ENCODE measurements around the gene ARHGEF2. TPM values are rescaled to one million over a fixed set of nuclear protein-coding genes. Genes with fewer than 3 reads are reported as not detected.
A peak's percentile ranks its signal among the peaks of the same experiment; 100 is the strongest.

Gene ARHGEF2
- total and polyA plus RNA-seq, 2 of the 13 experiments (the other 11 are each of a cell fraction or from before 2014, with no cell fraction given), result 16.1 to 32.1 TPM

DNA sequence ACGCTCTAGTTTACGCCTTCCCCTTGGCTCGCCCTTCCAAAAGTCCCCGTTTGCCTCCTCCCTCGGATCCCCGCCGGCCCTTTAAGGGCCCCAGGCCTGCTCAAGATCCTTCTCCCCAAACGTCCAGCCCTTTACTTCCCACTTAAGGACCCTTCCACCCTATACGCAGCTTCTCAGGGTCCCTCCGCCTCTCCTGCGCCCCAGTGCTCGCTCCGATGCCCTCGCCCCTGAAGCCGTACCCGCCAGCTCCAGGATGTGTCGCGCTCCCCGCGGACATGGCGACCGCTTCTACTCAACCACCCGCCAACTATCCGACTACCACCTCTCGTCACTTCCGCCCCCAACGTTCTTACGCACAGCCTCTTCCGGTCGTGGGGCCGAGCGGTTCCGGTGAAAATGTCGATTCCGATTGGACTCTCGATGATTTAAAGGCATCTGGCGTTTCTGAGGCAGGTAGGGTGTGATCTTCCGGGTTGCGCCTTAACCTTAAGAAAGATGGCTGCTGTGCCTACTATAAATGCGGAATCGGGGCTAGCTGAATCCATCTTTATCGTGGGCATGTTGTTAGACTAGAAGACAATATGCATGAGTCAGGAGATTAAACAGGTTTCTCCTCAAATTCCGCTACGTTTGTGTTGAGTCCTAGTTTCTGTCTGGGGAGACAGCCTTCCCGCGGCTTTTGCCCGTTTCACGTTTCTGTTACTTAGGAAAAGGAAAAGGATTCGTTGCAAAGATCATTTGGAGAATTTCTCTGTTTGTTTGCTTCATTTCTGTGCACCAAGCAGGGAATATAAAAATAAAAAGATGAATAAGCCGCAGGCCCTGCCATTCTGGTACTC lies 44.0 kb downstream of the ARHGEF2 start, which contains the start of gene KHDC4 (continued):
- TF ChIP-seq, protein P1, sequence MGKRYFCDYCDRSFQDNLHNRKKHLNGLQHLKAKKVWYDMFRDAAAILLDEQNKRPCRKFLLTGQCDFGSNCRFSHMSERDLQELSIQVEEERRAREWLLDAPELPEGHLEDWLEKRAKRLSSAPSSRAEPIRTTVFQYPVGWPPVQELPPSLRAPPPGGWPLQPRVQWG (CRISPR knock-in tag; IDR thresholded peaks at IDR 0.05; ENCODE audit: borderline replicate concordance, low read depth), result no peak
- TF ChIP-seq, protein P2, sequence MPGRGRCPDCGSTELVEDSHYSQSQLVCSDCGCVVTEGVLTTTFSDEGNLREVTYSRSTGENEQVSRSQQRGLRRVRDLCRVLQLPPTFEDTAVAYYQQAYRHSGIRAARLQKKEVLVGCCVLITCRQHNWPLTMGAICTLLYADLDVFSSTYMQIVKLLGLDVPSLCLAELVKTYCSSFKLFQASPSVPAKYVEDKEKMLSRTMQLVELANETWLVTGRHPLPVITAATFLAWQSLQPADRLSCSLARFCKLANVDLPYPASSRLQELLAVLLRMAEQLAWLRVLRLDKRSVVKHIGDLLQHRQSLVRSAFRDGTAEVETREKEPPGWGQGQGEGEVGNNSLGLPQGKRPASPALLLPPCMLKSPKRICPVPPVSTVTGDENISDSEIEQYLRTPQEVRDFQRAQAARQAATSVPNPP (CRISPR knock-in tag; IDR thresholded peaks at IDR 0.05), result 0 out of 2 replicates have a peak, but pooled peaks have one; percentile 51
- peak; percentile 73 for TF ChIP-seq ZNF768 (CRISPR knock-in tag; IDR thresholded peaks at IDR 0.05)
- TF ChIP-seq KDM3A (CRISPR knock-in tag; IDR thresholded peaks at IDR 0.05; ENCODE audit: low read depth), result peak; percentile 81
- TF ChIP-seq ATAD3A (CRISPR knock-in tag; IDR thresholded peaks at IDR 0.05), result no peak
- TF ChIP-seq TAF1 (CRISPR knock-in tag; IDR thresholded peaks at IDR 0.05), result peak; percentile 93
- no peak for TF ChIP-seq CHD2 (IDR thresholded peaks at IDR 0.05; ENCODE audit: low read depth, low read length)
- no peak for TF ChIP-seq NFE2L1 (CRISPR knock-in tag; IDR thresholded peaks at IDR 0.05; ENCODE audit: borderline replicate concordance)
- TF ChIP-seq ZNF350 (CRISPR knock-in tag; IDR thresholded peaks at IDR 0.05; ENCODE audit: borderline replicate concordance, low read depth), result peak; percentile 52; the same call in 1 of the 2 replicates
- no peak for TF ChIP-seq CAMTA2 (CRISPR knock-in tag; IDR thresholded peaks at IDR 0.05; ENCODE audit: borderline replicate concordance)
- TF ChIP-seq, protein P3, sequence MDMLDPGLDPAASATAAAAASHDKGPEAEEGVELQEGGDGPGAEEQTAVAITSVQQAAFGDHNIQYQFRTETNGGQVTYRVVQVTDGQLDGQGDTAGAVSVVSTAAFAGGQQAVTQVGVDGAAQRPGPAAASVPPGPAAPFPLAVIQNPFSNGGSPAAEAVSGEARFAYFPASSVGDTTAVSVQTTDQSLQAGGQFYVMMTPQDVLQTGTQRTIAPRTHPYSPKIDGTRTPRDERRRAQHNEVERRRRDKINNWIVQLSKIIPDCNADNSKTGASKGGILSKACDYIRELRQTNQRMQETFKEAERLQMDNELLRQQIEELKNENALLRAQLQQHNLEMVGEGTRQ (IDR thresholded peaks at IDR 0.05; ENCODE audit: low read depth, low read length), result no peak
- TF ChIP-seq, protein P3 (CRISPR knock-in tag; IDR thresholded peaks at IDR 0.05; ENCODE audit: borderline replicate concordance), result no peak
- no peak for TF ChIP-seq MZF1 (CRISPR knock-in tag; IDR thresholded peaks at IDR 0.05; ENCODE audit: borderline replicate concordance)
- TF ChIP-seq THYN1 (CRISPR knock-in tag; IDR thresholded peaks at IDR 0.05; ENCODE audit: borderline replicate concordance, low read depth), result no peak
- TF ChIP-seq, protein P4, sequence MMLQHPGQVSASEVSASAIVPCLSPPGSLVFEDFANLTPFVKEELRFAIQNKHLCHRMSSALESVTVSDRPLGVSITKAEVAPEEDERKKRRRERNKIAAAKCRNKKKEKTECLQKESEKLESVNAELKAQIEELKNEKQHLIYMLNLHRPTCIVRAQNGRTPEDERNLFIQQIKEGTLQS (CRISPR knock-in tag; IDR thresholded peaks at IDR 0.05), result no peak
- TF ChIP-seq ZNF879 (CRISPR knock-in tag; IDR thresholded peaks at IDR 0.05), result no peak
- no peak for TF ChIP-seq ZNF670 (CRISPR knock-in tag; IDR thresholded peaks at IDR 0.05; ENCODE audit: borderline replicate concordance)
- TF ChIP-seq SPEN (CRISPR knock-in tag; IDR thresholded peaks at IDR 0.05; ENCODE audit: low read depth), result peak; percentile 91
- TF ChIP-seq SRY (CRISPR knock-in tag; IDR thresholded peaks at IDR 0.05), result no peak; the same call in 1 of the 2 replicates
- TF ChIP-seq KAT7 (CRISPR knock-in tag; IDR thresholded peaks at IDR 0.05; ENCODE audit: borderline replicate concordance), result 0 out of 2 replicates have a peak, but pooled peaks have one; percentile 50
- TF ChIP-seq RFX1 (IDR thresholded peaks at IDR 0.05), result no peak; the same call in 1 of the 2 replicates
- no peak for TF ChIP-seq ZKSCAN8 (CRISPR knock-in tag; IDR thresholded peaks at IDR 0.05; ENCODE audit: borderline replicate concordance)
- no peak for TF ChIP-seq ZNF234 (CRISPR knock-in tag; conservative IDR thresholded peaks at IDR 0.05)
- TF ChIP-seq ZC3H13 (CRISPR knock-in tag; IDR thresholded peaks at IDR 0.05), result peak; percentile 89
- TF ChIP-seq SOX5 (CRISPR knock-in tag; IDR thresholded peaks at IDR 0.05; ENCODE audit: borderline replicate concordance), result peak; percentile 30; the same call in 1 of the 2 replicates
- no peak for TF ChIP-seq ZNF615 (CRISPR knock-in tag; IDR thresholded peaks at IDR 0.05; ENCODE audit: borderline replicate concordance)

Data from HepG2 (cell line).